GDM1 (cell line): Measurements from ENCODE around the gene SH2D7.
"Not testable (repeated sequence)": the region's sequence is repeated elsewhere in the genome, so short reads cannot be mapped to it uniquely, and the experiment has no call there.

Source experiments
- DNase-seq: peaks from one replicate; lab custom pipeline; 2025; lab: John Stamatoyannopoulos, UW

Gene SH2D7

GRCh38 chr15:78142332-78142731 lies 50.0 kb downstream of the SH2D7 start:
- DNase-seq = no peak

GRCh38 chr15:78146425-78147154 lies 54.2 kb downstream of the SH2D7 start:
- DNase-seq = no peak

GRCh38 chr15:78147566-78147965 lies 55.2 kb downstream of the SH2D7 start:
- DNase-seq = no peak

- DNase-seq = no peak
These were observed 56.2 kb downstream of the SH2D7 start for GRCh38 chr15:78148392-78149067.

GRCh38 chr15:78149068-78149804 lies 56.9 kb downstream of the SH2D7 start, which contains the start of gene IDH3A:
Gene IDH3A, plus strand, starts transcription at chr15:78149362. Its CDS starts 42 bp downstream, at chr15:78149404.
- DNase-seq = peak; percentile 97

GRCh38 chr15:78149805-78150751 lies 57.7 kb downstream of the SH2D7 start:
- DNase-seq = no peak

GRCh38 chr15:78151075-78151474 lies 58.7 kb downstream of the SH2D7 start:
- not testable (repeated sequence) for DNase-seq
